AG04450 (cell line): ENCODE results near the gene RGS7. TPM values are rescaled to one million over a fixed set of nuclear protein-coding genes. Genes with fewer than 3 reads are reported as not detected.

Experiments
- CTCF ChIA-PET: fragments of 300-600, 350-600 bp; formaldehyde crosslinking; extraction: SDS; loops from one replicate; lab custom pipeline; 2022; ENCODE audit warnings: antibody characterized with exemption, inconsistent platforms; lab: Charles Lee
- POLR2A ChIA-PET: fragments of 350-600 bp; formaldehyde crosslinking; extraction: SDS; loops from one replicate; lab custom pipeline; 2021; ENCODE audit warnings: antibody characterized with exemption, inconsistent platforms; lab: Yijun Ruan, JAX
- DNase-seq: peaks from one replicate; pipeline ENCODE4 v3.0.0-alpha.2; 2011; ENCODE audit warnings: low read depth, low spot score
- H3K27ac ChIP-seq: one replicate; pipeline ENCODE4 v1.5.1; 2012; ENCODE audit warnings: low read depth, low read length, control low read depth
- H3K27me3 ChIP-seq: one replicate; pipeline ENCODE4 v1.6.0; 2012; ENCODE audit warnings: low read length; ENCODE audit not compliant: control insufficient read depth, insufficient read depth
- H3K4me3 ChIP-seq: 2 replicates; pipeline ENCODE4 v1.5.1; 2011; ENCODE audit warnings: mild to moderate bottlenecking, low read depth, low read length, control low read depth
- H3K9me3 ChIP-seq: 2 replicates; pipeline ENCODE4 v1.5.1; 2012; ENCODE audit warnings: low read length; ENCODE audit not compliant: control insufficient read depth, insufficient read depth
- polyA plus RNA-seq: library from polyadenylated mRNA; depleted of rRNA; stranded (reverse); fragments of >200 nt; gene quantifications from 2 replicates; pipeline ENCODE4 v1.2.3, GENCODE V29; 2011
- TF ChIP-seq, protein P1 (sequence below): IDR thresholded peaks from 2 replicates; pipeline ENCODE4 v1.5.1; 2011; ENCODE audit warnings: low read depth, low read length, control low read depth, inconsistent platforms

Gene RGS7
- polyA plus RNA-seq, 1 experiment = 0.29 TPM

DNA sequence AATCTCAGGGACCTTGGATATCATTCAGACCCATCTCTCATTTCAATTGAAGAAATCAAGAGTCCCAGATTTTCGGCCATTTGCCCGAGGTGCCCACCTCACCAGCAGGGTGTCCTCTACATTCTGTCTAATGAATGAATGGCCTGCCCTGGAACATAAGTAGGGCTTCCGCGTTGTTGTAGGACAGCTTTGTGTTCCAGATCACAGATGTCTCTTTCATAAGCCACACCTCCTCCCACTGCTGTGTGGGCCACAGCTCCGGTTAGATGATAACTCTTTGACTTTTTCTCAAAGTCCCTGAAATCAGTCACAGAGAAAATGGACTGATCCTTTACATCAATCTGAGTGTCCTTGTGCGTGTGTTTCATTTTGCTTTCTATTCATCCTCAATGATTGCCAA is 144.4 kb downstream of the RGS7 start:
- Histone ChIP-seq H3K4me3 (no peak overlapping the region), H3K27ac (no peak overlapping the region), H3K9me3 (peaks cover 9% of the 10 kb centered on the region), H3K27me3 (no peaks in the 10 kb centered on the region)
- POLR2A ChIA-PET = no interaction called here
- CTCF ChIA-PET = interaction anchor here (0.6 kb wide), 1 partner anchor 53 kb away, joined by 5 read pairs; no protein-coding TSS in a partner anchor
- DNase-seq = no peak
- TF ChIP-seq, protein P1, sequence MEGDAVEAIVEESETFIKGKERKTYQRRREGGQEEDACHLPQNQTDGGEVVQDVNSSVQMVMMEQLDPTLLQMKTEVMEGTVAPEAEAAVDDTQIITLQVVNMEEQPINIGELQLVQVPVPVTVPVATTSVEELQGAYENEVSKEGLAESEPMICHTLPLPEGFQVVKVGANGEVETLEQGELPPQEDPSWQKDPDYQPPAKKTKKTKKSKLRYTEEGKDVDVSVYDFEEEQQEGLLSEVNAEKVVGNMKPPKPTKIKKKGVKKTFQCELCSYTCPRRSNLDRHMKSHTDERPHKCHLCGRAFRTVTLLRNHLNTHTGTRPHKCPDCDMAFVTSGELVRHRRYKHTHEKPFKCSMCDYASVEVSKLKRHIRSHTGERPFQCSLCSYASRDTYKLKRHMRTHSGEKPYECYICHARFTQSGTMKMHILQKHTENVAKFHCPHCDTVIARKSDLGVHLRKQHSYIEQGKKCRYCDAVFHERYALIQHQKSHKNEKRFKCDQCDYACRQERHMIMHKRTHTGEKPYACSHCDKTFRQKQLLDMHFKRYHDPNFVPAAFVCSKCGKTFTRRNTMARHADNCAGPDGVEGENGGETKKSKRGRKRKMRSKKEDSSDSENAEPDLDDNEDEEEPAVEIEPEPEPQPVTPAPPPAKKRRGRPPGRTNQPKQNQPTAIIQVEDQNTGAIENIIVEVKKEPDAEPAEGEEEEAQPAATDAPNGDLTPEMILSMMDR = no peak

DNA sequence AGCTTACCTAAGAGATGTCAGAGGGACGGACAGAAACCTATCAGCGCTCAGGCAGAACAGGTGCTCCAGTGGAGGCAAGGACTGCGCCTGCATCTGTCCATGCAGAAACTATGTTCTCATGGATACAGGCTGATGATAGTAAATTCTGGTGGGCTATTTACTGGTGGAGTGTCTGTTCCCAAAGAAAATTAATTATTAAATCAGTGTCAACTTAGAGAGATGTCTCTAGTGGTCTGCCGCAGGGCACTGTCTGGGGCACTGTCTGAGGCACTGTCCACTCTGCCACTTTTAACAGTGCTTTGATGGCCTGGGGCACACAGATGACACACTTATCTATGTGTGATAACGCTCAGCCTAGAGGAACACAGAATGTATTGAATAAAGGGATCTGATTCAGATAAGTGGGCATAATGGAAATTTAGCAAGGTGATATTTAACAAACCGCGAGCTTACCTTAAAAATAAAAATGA is 148.1 kb downstream of the RGS7 start:
- Histone ChIP-seq H3K27ac (no peak overlapping the region), H3K9me3 (peaks cover 3% of the 10 kb centered on the region; the same call in 1 of the 2 replicates), H3K27me3 (no peaks in the 10 kb centered on the region), H3K4me3 (no peak overlapping the region)
- POLR2A ChIA-PET = no interaction called here
- no peak for DNase-seq
- CTCF ChIA-PET = no interaction called here
- TF ChIP-seq, protein P1 = no peak

DNA sequence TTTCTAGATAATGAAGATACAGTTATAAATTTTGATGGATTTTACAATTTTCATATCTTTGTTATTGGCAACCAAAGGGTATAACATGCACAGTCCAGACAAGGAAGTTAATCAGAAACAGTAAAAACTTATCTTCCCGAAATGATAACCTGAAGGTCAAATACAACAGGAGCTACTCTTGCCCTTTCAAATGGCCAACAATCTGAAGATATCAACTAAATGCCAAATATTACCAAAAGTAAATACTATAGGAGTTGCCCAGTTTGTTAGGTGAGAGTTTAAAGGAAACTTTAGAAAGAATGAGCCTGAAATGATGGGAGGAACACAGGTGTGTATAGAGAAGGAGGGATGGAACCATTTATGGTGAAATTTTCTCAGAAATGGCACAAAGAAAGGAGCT is 153.2 kb downstream of the RGS7 start:
- ChIA-PET CTCF (no interaction called here), POLR2A (no interaction called here)
- Histone ChIP-seq H3K27me3 (no peaks in the 10 kb centered on the region), H3K27ac (no peak overlapping the region), H3K9me3 (0 out of 2 replicates have a peak, but pooled peaks cover 3% of the 10 kb centered on the region), H3K4me3 (no peak overlapping the region)
- TF ChIP-seq, protein P1 = no peak
- no peak for DNase-seq

DNA sequence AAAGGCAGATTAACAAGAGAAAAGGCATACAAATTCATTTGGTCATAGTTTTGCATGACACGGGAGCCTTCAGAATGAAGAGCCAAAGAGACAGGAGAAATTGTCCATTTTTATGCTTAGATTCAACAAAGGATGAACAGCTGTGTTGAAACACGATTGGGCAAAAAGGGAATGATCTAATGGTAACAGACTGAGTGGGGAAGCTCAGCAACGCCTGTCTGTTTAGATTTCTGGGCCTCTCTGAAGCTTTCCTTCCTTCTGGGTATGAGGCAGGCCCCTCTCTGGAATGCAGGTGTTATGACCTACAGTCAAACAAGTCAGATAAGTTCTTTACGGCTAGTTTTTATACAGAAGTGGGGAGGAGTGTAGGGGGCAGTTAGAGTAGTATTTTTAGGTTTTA is 154.6 kb downstream of the RGS7 start:
- ChIA-PET CTCF (no interaction called here), POLR2A (no interaction called here)
- no peak for DNase-seq
- Histone ChIP-seq H3K9me3 (no peaks in the 10 kb centered on the region), H3K4me3 (no peak overlapping the region), H3K27me3 (no peaks in the 10 kb centered on the region), H3K27ac (no peak overlapping the region)
- TF ChIP-seq, protein P1 = no peak

DNA sequence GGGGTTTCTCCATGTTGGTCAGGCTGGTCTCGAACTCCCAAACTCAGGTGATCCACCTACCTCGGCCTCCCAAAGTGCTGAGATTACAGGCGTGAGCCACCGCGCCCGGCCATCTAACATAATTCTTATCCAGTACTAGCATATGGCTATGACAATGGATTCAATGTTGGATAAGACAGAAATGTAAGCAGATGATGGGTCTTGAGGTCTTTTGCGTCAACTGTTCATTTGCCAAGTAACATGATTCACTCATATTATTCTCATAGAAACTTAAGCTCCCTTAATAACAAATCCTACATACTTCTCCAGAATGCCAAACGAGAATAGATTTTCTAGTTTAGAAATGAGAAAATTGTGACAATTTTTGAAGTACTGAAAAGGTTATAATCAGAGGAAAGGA is 170.3 kb downstream of the RGS7 start:
- peaks cover 3% of the 10 kb centered on the region for H3K9me3 ChIP-seq
- DNase-seq = no peak
- ChIA-PET POLR2A (no interaction called here), CTCF (no interaction called here)
- no peak overlapping the region for H3K4me3 ChIP-seq
- no peaks in the 10 kb centered on the region for H3K27me3 ChIP-seq
- H3K27ac ChIP-seq = no peak overlapping the region
- TF ChIP-seq, protein P1 = no peak
